Panc1 (cell line): ENCODE results near the gene PNLDC1. TPM values are rescaled to one million over a fixed set of nuclear protein-coding genes. Genes with fewer than 3 reads are reported as not detected.
A peak's percentile ranks its signal among the peaks of the same experiment; 100 is the strongest.

Source experiments
- ATAC-seq: fragments of 200-7000 bp; cut with Tn5 transposase; 2 replicates; pipeline ENCODE4 v1.9.1; 2020; ENCODE audit warnings: mild to moderate bottlenecking, moderate library complexity
- BruUV-seq: library from RNA; stranded (reverse); fragments of 400-500 nt; replicated peaks from 2 replicates; lab custom pipeline; 2021; lab: Mats Ljungman, UMichigan
- CTCF ChIA-PET: fragments of 300-600 bp; sonication (Branson Sonifier 250); formaldehyde crosslinking; loops from one replicate; lab custom pipeline; 2022; ENCODE audit warnings: antibody characterized with exemption; lab: Charles Lee
- POLR2A ChIA-PET: fragments of 300-600 bp; sonication (Branson Sonifier 250); formaldehyde crosslinking; loops from one replicate; lab custom pipeline; 2022; ENCODE audit warnings: antibody characterized with exemption; lab: Charles Lee
- DNase-seq: peaks from one replicate; pipeline ENCODE4 v3.0.0-alpha.2; 2010; ENCODE audit warnings: low read depth, low spot score
- H3K27ac ChIP-seq: 2 replicates; pipeline ENCODE4 v1.5.1; 2011; ENCODE audit warnings: mild to moderate bottlenecking, low read length, inconsistent platforms
- H3K27me3 ChIP-seq: fragments of 200-500 bp; sonication (Bioruptor generic); 2 replicates; pipeline ENCODE4 v1.6.0; 2014; ENCODE audit warnings: low read length, inconsistent platforms; ENCODE audit not compliant: control insufficient read depth, insufficient read depth
- H3K36me3 ChIP-seq: fragments of 200-500 bp; sonication (Bioruptor generic); 2 replicates; pipeline ENCODE4 v1.5.1; 2014; ENCODE audit warnings: inconsistent platforms, mild to moderate bottlenecking, low read length, moderate library complexity; ENCODE audit not compliant: control insufficient read depth, insufficient read depth
- H3K4me1 ChIP-seq: 2 replicates; pipeline ENCODE4 v1.5.1; 2011; ENCODE audit warnings: inconsistent platforms, mild to moderate bottlenecking, low read length, moderate library complexity; ENCODE audit not compliant: control insufficient read depth, insufficient read depth
- H3K4me3 ChIP-seq, 2 experiments: 2 replicates each; pipeline ENCODE4 v1.5.1; 2011 to 2012; ENCODE audit warnings: low read depth in 2 of 2, low read length in 2 of 2, mild to moderate bottlenecking in 2 of 2, inconsistent platforms in 1 of 2, moderate library complexity in 1 of 2
- H3K9me3 ChIP-seq: fragments of 200-500 bp; sonication (Bioruptor generic); 2 replicates; pipeline ENCODE4 v1.5.1; 2014; ENCODE audit warnings: low read depth, mild to moderate bottlenecking, inconsistent platforms, low read length, moderate library complexity; ENCODE audit not compliant: control insufficient read depth, insufficient read depth
- POLR2AphosphoS5 ChIP-seq: IDR thresholded peaks from 2 replicates; pipeline ENCODE4 v1.6.1; 2012; ENCODE audit warnings: mild to moderate bottlenecking, low read depth, low read length, moderate library complexity
- SIN3A ChIP-seq: IDR thresholded peaks from 2 replicates; pipeline ENCODE4 v1.6.1; 2012; ENCODE audit warnings: low read depth, mild to moderate bottlenecking, low read length, moderate library complexity, borderline replicate concordance; ENCODE audit not compliant: insufficient read depth
- TCF7L2 ChIP-seq: IDR thresholded peaks from 2 replicates; pipeline ENCODE4 v1.6.1; 2011; ENCODE audit warnings: mild to moderate bottlenecking, low read depth, low read length, inconsistent platforms
- in situ Hi-C: cut with HindIII; loops from 2 replicates; pipeline ENCODE4 v1.10.0; 2016; ENCODE audit warnings: low sequenced_read_pairs, low pct_unique_long_range_greater_than_20kb
- intact Hi-C: fragments of 100-400 bp; cut with micrococcal nuclease; formaldehyde crosslinking; loops from one replicate; pipeline ENCODE4 v1.10.0; 2022; ENCODE audit not compliant: unreplicated experiment
- total RNA-seq: library from RNA; stranded (reverse); gene quantifications from one replicate; pipeline ENCODE4 v1.2.1, GENCODE V29; 2021; ENCODE audit not compliant: unreplicated experiment
- TF ChIP-seq, protein P1 (sequence below), 2 experiments: IDR thresholded peaks; 2 replicates each; pipeline ENCODE4 v1.6.1; 2011 to 2012; ENCODE audit warnings: low read depth in 2 of 2, control low read depth in 1 of 2, low read length in 1 of 2, mild to moderate bottlenecking in 1 of 2, moderate library complexity in 1 of 2; ENCODE audit not compliant: insufficient read depth in 1 of 2
- TF ChIP-seq, protein P2 (sequence below): fragments of 450-650 bp; IDR thresholded peaks from 2 replicates; pipeline ENCODE4 v1.5.1; 2017; ENCODE audit warnings: mild to moderate bottlenecking

The PNLDC1 gene
- total RNA-seq, 1 experiment from 2014 or later: not detected

DNA sequence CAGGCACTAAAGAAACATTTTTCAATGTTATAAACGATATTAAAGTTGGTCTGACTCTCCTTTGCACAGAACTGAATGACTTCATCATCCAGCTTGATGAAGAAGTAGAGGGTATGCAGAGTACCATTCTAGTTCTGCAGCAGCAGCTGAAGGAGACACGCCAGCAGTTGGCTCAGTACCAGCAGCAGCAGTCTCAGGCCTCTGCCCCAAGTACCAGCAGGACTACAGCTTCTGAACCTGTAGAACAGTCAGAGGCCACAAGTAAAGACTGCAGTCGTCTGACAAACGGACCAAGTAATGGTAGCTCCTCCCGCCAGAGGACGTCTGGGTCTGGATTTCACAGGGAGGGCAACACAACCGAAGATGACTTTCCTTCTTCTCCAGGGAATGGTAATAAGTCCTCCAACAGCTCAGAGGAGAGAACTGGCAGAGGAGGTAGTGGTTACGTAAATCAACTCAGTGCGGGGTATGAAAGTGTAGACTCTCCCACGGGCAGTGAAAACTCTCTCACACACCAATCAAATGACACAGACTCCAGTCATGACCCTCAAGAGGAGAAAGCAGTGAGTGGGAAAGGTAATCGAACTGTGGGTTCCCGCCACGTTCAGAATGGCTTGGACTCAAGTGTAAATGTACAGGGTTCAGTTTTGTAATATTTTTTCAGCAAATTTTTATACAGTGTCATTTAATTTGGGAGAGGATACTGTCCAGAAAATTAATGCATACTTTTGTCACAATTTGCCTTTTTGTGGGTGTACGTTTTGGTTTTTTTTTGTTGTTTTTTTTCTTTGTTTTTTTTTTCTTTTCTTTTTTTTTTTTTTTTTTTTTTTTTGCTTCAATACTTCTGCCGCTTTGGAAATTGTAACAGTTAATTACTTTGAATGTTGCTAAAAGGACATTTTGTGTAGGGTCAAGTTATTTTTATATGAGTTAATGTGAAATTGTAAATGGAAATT lies 44.8 kb upstream of the PNLDC1 start:
- peaks cover 46% of the 10 kb centered on the region for H3K36me3 ChIP-seq
- intact Hi-C loops (no loop called here), in situ Hi-C loops (no loop called here)
- H3K27ac ChIP-seq: no peak overlapping the region
- H3K4me3 ChIP-seq: no peak overlapping the region
- BruUV-seq: TSS peak; percentile 40
- ChIA-PET POLR2A (no interaction called here), CTCF (no interaction called here)
- no peak for DNase-seq
- 0 out of 2 replicates have a peak, but pooled peaks have one; percentile 35 for ATAC-seq
- no peaks in the 10 kb centered on the region for H3K27me3 ChIP-seq
- peaks cover 8% of the 10 kb centered on the region for H3K4me1 ChIP-seq
- TF ChIP-seq SIN3A (no peak), POLR2AphosphoS5 (no peak), TCF7L2 (no peak)
- TF ChIP-seq, protein P1, sequence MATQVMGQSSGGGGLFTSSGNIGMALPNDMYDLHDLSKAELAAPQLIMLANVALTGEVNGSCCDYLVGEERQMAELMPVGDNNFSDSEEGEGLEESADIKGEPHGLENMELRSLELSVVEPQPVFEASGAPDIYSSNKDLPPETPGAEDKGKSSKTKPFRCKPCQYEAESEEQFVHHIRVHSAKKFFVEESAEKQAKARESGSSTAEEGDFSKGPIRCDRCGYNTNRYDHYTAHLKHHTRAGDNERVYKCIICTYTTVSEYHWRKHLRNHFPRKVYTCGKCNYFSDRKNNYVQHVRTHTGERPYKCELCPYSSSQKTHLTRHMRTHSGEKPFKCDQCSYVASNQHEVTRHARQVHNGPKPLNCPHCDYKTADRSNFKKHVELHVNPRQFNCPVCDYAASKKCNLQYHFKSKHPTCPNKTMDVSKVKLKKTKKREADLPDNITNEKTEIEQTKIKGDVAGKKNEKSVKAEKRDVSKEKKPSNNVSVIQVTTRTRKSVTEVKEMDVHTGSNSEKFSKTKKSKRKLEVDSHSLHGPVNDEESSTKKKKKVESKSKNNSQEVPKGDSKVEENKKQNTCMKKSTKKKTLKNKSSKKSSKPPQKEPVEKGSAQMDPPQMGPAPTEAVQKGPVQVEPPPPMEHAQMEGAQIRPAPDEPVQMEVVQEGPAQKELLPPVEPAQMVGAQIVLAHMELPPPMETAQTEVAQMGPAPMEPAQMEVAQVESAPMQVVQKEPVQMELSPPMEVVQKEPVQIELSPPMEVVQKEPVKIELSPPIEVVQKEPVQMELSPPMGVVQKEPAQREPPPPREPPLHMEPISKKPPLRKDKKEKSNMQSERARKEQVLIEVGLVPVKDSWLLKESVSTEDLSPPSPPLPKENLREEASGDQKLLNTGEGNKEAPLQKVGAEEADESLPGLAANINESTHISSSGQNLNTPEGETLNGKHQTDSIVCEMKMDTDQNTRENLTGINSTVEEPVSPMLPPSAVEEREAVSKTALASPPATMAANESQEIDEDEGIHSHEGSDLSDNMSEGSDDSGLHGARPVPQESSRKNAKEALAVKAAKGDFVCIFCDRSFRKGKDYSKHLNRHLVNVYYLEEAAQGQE (IDR thresholded peaks at IDR 0.05; ENCODE audit: insufficient read depth in 1 of 2, low read depth in 2 of 2, low read length in 1 of 2): no peak
- TF ChIP-seq, protein P2, sequence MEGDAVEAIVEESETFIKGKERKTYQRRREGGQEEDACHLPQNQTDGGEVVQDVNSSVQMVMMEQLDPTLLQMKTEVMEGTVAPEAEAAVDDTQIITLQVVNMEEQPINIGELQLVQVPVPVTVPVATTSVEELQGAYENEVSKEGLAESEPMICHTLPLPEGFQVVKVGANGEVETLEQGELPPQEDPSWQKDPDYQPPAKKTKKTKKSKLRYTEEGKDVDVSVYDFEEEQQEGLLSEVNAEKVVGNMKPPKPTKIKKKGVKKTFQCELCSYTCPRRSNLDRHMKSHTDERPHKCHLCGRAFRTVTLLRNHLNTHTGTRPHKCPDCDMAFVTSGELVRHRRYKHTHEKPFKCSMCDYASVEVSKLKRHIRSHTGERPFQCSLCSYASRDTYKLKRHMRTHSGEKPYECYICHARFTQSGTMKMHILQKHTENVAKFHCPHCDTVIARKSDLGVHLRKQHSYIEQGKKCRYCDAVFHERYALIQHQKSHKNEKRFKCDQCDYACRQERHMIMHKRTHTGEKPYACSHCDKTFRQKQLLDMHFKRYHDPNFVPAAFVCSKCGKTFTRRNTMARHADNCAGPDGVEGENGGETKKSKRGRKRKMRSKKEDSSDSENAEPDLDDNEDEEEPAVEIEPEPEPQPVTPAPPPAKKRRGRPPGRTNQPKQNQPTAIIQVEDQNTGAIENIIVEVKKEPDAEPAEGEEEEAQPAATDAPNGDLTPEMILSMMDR: no peak
- no peaks in the 10 kb centered on the region for H3K9me3 ChIP-seq

DNA sequence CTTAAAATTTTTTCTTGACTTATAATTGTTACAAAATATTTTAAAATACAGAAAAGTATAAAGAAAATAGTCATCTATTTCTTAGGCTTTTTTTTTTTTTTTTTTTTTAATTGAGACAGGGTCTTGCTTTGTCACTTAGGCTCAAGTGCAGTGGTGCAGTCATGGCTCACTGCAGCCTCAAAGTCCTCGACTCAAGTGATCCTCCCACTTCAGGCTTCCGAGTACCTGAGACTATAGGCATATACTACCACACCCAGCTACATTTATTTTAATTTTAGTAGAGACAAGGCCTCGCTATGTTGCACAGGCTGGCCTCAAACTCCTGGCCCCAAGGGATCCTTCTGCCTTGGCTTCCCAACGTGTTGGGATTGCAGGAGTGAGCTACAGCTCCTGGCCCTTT lies 43.6 kb upstream of the PNLDC1 start:
- CTCF ChIA-PET: interaction anchor here (0.6 kb wide), 1 partner anchor 67 kb away, joined by 3 read pairs; no protein-coding TSS in a partner anchor

More for the DNA sequence above, 43.6 kb upstream of the PNLDC1 start:
- no peaks in the 10 kb centered on the region for H3K9me3 ChIP-seq
- intact Hi-C loops (no loop called here), in situ Hi-C loops (no loop called here)
- ATAC-seq: no peak
- DNase-seq: no peak
- POLR2A ChIA-PET: no interaction called here
- H3K4me3 ChIP-seq: no peak overlapping the region
- TF ChIP-seq, protein P1 (IDR thresholded peaks at IDR 0.05; ENCODE audit: insufficient read depth in 1 of 2, low read depth in 2 of 2, low read length in 1 of 2): no peak
- TF ChIP-seq, protein P2: no peak
- TF ChIP-seq TCF7L2 (no peak), POLR2AphosphoS5 (no peak), SIN3A (no peak)
- H3K4me1 ChIP-seq: peaks cover 20% of the 10 kb centered on the region
- H3K36me3 ChIP-seq: peaks cover 38% of the 10 kb centered on the region
- no peak overlapping the region for H3K27ac ChIP-seq
- BruUV-seq: no TSS peak
- H3K27me3 ChIP-seq: no peaks in the 10 kb centered on the region
